HepG2 (cell line): ENCODE results near the gene KCTD19. TPM values are rescaled to one million over a fixed set of nuclear protein-coding genes. Genes with fewer than 3 reads are reported as not detected.

ENCODE experiments used
- BCLAF1 ChIP-seq: fragments of 450-650 bp; IDR thresholded peaks from 2 replicates; pipeline ENCODE4 v1.6.1; 2017; ENCODE audit warnings: mild to moderate bottlenecking
- NRL ChIP-seq: sonication (generic); formaldehyde crosslinking; IDR thresholded peaks from 2 replicates; pipeline ENCODE4 v1.5.0; 2020; ENCODE audit warnings: missing genetic modification reagents, mild to moderate bottlenecking, moderate library complexity, borderline replicate concordance
- POLR2AphosphoS2 ChIP-seq: IDR thresholded peaks from 2 replicates; pipeline ENCODE4 v1.6.1; 2011; ENCODE audit warnings: low read depth, low read length, improper control_type of control experiment
- SATB2 ChIP-seq: sonication (generic); formaldehyde crosslinking; IDR thresholded peaks from 2 replicates; pipeline ENCODE4 v1.5.0; 2020; ENCODE audit warnings: missing genetic modification reagents
- ZBTB14 ChIP-seq: sonication (generic); formaldehyde crosslinking; IDR thresholded peaks from 2 replicates; pipeline ENCODE4 v1.4.0; 2020; ENCODE audit warnings: missing genetic modification reagents
- ZNF207 ChIP-seq: fragments of 450-650 bp; IDR thresholded peaks from 2 replicates; pipeline ENCODE4 v1.6.1; 2016; ENCODE audit warnings: antibody characterized with exemption, borderline replicate concordance
- ZNF543 ChIP-seq: sonication (generic); formaldehyde crosslinking; IDR thresholded peaks from 2 replicates; pipeline ENCODE4 v1.4.0; 2020; ENCODE audit warnings: mild to moderate bottlenecking, missing genetic modification reagents
- polyA plus RNA-seq, 8 experiments: library from polyadenylated mRNA; depleted of rRNA in 3 of 8; stranded (reverse) in 7 of 8; unstranded in 1 of 8; fragments of >200 nt; fragmentation: Illumina TruSeq in 4 of 8; extraction: Trizol in 4 of 8; gene quantifications; 2 replicates each; pipeline versions ENCODE4 v1.2.1 to v1.2.3, GENCODE V29; 2011 to 2016; ENCODE audit warnings: low read depth in 4 of 8, missing spikeins in 1 of 8, mixed read lengths in 1 of 8; ENCODE audit not compliant: insufficient read depth in 1 of 8
- total RNA-seq, 5 experiments: library from RNA; depleted of rRNA; stranded (reverse); fragments of >200 nt; fragmentation: Illumina TruSeq; extraction: Trizol; gene quantifications; 2 replicates each; pipeline ENCODE4 v1.2.3, GENCODE V29; 2016; ENCODE audit warnings: low read depth in 1 of 5
- TF ChIP-seq, protein P1 (sequence below): sonication (generic); formaldehyde crosslinking; conservative IDR thresholded peaks from 2 replicates; pipeline ENCODE4 v1.8.0; 2022; ENCODE audit warnings: mild to moderate bottlenecking, moderate library complexity, missing genetic modification reagents

The KCTD19 gene
- total and polyA plus RNA-seq, 2 of the 13 experiments (the other 11 are each of a cell fraction or from before 2014, with no cell fraction given) = not detected

DNA sequence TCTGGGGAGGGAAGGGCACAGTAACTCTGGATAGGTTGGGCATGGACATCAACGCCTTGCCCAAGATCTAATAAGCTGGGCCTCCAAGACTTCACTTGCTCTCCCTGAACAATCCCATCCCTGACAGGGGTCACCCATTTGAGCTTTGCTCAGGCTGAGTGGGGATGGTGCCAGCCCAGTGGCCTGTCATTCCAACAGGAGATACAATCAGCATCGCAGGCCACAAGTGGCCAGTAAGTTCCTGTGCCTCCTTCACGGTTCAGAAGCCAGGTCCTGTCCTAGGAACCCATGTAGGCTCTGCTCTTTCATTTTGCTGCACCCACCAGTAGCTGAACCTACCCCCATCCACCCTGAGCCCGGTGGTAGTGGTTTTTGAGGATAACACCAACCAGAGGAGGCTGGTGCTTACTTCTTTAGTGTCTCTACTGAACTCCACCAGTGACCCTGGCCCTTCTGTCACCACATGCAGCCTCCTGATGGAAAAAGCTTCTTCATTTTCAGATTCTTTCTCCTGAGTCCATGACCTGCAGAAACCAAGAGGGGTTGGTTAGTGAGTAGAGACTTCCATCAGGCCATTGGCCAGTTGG is 32.3 kb downstream of the KCTD19 start (continued):
- TF ChIP-seq ZBTB14 (CRISPR knock-in tag) = no peak
- no peak for TF ChIP-seq BCLAF1
- TF ChIP-seq ZNF207 = no peak
- TF ChIP-seq, protein P1, sequence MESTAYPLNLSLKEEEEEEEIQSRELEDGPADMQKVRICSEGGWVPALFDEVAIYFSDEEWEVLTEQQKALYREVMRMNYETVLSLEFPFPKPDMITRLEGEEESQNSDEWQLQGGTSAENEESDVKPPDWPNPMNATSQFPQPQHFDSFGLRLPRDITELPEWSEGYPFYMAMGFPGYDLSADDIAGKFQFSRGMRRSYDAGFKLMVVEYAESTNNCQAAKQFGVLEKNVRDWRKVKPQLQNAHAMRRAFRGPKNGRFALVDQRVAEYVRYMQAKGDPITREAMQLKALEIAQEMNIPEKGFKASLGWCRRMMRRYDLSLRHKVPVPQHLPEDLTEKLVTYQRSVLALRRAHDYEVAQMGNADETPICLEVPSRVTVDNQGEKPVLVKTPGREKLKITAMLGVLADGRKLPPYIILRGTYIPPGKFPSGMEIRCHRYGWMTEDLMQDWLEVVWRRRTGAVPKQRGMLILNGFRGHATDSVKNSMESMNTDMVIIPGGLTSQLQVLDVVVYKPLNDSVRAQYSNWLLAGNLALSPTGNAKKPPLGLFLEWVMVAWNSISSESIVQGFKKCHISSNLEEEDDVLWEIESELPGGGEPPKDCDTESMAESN (CRISPR knock-in tag) = no peak
- no peak for TF ChIP-seq NRL (CRISPR knock-in tag)
- no peak for TF ChIP-seq POLR2AphosphoS2
- TF ChIP-seq SATB2 (CRISPR knock-in tag) = no peak
- TF ChIP-seq ZNF543 (CRISPR knock-in tag) = no peak
